MCF 10A (cell line): ENCODE data around the gene CAP1. TPM values are rescaled to one million over a fixed set of nuclear protein-coding genes. Genes with fewer than 3 reads are reported as not detected.

Experiments used
- BruUV-seq: library from RNA; stranded (reverse); fragments of 400-500 nt; replicated peaks from 2 replicates; lab custom pipeline; 2021; lab: Mats Ljungman, UMichigan
- CTCF ChIA-PET: fragments of 300-600 bp; sonication (Branson Sonifier 250); formaldehyde crosslinking; extraction: SDS; loops from one replicate; lab custom pipeline; 2021; ENCODE audit warnings: antibody characterized with exemption, inconsistent platforms; lab: Yijun Ruan, JAX
- POLR2A ChIA-PET: fragments of 300-600, 350-650 bp; sonication (Branson Sonifier 250); formaldehyde crosslinking; extraction: SDS; loops from one replicate; lab custom pipeline; 2020; ENCODE audit warnings: antibody characterized with exemption, inconsistent platforms; lab: Yijun Ruan, JAX
- DNase-seq: peaks from one replicate; pipeline ENCODE4 v3.0.0-alpha.2; 2018; ENCODE audit not compliant: unreplicated experiment
- H3K27ac Mint-ChIP-seq: one replicate; pipeline ENCODE4 v1.8.0; 2022; ENCODE audit warnings: mild to moderate bottlenecking, low read depth, mixed read lengths; ENCODE audit not compliant: unreplicated experiment
- H3K27me3 Mint-ChIP-seq: one replicate; pipeline ENCODE4 v1.8.0; 2022; ENCODE audit warnings: mixed read lengths; ENCODE audit not compliant: insufficient read depth, unreplicated experiment
- H3K36me3 Mint-ChIP-seq: one replicate; pipeline ENCODE4 v1.8.0; 2022; ENCODE audit warnings: mild to moderate bottlenecking, moderate library complexity, mixed read lengths; ENCODE audit not compliant: insufficient read depth, unreplicated experiment
- H3K4me1 Mint-ChIP-seq: one replicate; pipeline ENCODE4 v1.8.0; 2022; ENCODE audit warnings: mixed read lengths; ENCODE audit not compliant: insufficient read depth, unreplicated experiment
- H3K4me3 Mint-ChIP-seq: one replicate; pipeline ENCODE4 v1.8.0; 2022; ENCODE audit warnings: mild to moderate bottlenecking, moderate library complexity, mixed read lengths; ENCODE audit not compliant: unreplicated experiment
- H3K9me3 Mint-ChIP-seq: one replicate; pipeline ENCODE4 v1.8.0; 2022; ENCODE audit warnings: mixed read lengths; ENCODE audit not compliant: unreplicated experiment
- intact Hi-C: fragments of 100-400 bp; cut with micrococcal nuclease; formaldehyde crosslinking; loops from 2 replicates; pipeline ENCODE4 v1.14.1; 2022
- total RNA-seq: library from RNA; stranded (reverse); gene quantifications from 2 replicates; pipeline ENCODE4 v1.2.3, GENCODE V29; 2022
- TF ChIP-seq, protein P1 (sequence below): fragments of 200-600 bp; IDR thresholded peaks from one replicate; pipeline ENCODE4 v1.8.0; 2022; ENCODE audit warnings: antibody characterized with exemption, mild to moderate bottlenecking; ENCODE audit not compliant: unreplicated experiment

Gene CAP1
- total RNA-seq, 1 experiment from 2014 or later = 297 TPM

DNA sequence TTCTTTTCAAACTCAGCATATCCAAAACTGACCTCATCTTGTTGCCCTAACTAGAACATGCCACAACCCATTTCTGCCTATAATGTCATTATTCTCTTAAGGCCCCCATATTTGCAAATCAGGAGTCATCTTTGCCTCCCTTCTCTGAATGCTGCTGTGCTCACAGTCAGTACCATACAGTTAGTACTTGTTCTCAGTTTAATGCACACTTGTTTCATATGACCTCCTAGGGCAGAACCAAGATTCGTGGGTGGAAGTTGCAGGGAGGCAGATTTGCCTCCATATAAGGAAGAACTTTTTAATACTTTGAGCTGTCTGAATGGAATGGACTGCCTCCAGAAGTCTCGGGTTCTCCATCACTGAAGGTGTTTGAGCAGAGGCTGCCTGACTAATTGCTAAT lies 9.2 kb downstream of the CAP1 start:
- intact Hi-C loops = no loop called here
- no peak for DNase-seq

DNA sequence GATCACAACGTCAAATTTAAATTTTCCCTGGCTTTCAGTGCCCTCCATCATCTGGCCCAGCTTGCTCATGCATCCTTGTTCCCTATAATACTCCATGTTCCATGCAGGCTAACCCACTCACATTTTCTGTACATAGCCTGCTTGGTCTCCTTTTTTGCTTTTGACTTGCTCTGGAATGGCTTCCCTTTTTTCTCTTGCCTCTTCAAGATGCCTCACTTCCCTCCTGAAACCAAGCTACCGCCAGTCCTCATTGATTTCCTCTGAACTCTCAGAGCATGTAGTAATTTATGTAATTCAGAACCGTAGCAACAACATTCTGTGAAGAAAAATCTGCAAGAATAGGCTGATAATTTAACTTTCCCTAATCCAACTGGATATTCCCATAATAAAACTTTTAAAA lies 10.3 kb downstream of the CAP1 start:
- DNase-seq = no peak
- Mint-ChIP-seq H3K4me1 (peaks cover 18% of the 10 kb centered on the region), H3K36me3 (peaks cover 25% of the 10 kb centered on the region), H3K27ac (no peak overlapping the region), H3K9me3 (no peaks in the 10 kb centered on the region), H3K4me3 (no peak overlapping the region), H3K27me3 (no peaks in the 10 kb centered on the region)
- ChIA-PET CTCF (interaction anchor here (0.7 to 0.9 kb wide), 2 partner anchors 10 to 143 kb away, joined by 3 read pairs; no protein-coding TSS in a partner anchor), POLR2A (interaction anchor here (2.0 kb wide), 1 partner anchor 10 kb away, joined by 11 read pairs; the partner anchor contains the start of gene CAP1)
- no TSS peak for BruUV-seq
- TF ChIP-seq, protein P1, sequence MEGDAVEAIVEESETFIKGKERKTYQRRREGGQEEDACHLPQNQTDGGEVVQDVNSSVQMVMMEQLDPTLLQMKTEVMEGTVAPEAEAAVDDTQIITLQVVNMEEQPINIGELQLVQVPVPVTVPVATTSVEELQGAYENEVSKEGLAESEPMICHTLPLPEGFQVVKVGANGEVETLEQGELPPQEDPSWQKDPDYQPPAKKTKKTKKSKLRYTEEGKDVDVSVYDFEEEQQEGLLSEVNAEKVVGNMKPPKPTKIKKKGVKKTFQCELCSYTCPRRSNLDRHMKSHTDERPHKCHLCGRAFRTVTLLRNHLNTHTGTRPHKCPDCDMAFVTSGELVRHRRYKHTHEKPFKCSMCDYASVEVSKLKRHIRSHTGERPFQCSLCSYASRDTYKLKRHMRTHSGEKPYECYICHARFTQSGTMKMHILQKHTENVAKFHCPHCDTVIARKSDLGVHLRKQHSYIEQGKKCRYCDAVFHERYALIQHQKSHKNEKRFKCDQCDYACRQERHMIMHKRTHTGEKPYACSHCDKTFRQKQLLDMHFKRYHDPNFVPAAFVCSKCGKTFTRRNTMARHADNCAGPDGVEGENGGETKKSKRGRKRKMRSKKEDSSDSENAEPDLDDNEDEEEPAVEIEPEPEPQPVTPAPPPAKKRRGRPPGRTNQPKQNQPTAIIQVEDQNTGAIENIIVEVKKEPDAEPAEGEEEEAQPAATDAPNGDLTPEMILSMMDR = no peak
- intact Hi-C loops = no loop called here

More for the DNA sequence above, 9.2 kb downstream of the CAP1 start:
- Mint-ChIP-seq H3K4me1 (peaks cover 14% of the 10 kb centered on the region), H3K36me3 (peaks cover 30% of the 10 kb centered on the region), H3K27me3 (no peaks in the 10 kb centered on the region), H3K4me3 (no peak overlapping the region), H3K27ac (peak overlapping the region; percentile 49), H3K9me3 (no peaks in the 10 kb centered on the region)
- TF ChIP-seq, protein P1 = no peak
- ChIA-PET POLR2A (interaction anchor here (0.7 to 2.0 kb wide), 2 partner anchors 9 to 355 kb away, joined by 3 to 11 read pairs; partner anchors contain the start of gene CAP1), CTCF (interaction anchor here (0.7 to 1.0 kb wide), 2 partner anchors 12 to 168 kb away, joined by 3 read pairs; no protein-coding TSS in a partner anchor)
- BruUV-seq = no TSS peak

DNA sequence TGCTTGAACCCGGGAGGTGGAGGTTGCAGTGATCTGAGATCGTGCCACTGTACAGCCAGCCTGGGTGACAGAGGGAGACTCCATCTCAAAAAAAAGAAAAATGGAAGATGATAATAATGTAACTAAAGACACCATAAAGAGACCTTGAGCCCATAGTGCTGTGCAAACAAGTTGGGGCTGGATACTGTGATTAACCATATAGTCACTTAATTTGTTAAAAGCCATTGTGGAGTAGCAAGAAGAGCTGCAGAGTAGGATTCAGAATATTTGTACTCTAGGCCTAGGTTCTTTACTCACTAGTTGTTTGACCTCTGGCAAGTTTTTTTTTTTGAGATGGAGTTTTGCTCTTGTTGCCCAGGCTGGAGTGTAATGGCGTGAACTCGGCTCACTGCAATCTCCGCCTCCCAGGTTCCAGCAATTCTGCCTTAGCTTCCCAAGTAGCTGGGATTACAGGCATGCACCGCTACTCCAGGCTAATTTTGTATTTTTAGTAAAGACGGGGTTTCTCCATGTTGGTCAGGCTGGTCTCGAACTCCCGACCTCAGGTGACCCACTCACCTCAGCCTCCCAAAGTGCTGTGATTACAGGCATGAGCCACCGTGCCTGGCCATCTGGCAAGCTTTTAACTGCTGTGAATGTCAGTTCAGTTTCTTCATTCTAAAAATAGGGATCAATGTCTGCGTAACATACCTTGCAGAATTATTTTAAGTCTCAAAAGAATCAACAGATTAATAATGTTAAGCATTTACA lies 12.8 kb downstream of the CAP1 start:
- TF ChIP-seq, protein P1 = no peak
- no peak overlapping the region for H3K27ac Mint-ChIP-seq

More for the DNA sequence above, 12.8 kb downstream of the CAP1 start:
- CTCF ChIA-PET = interaction anchor here (0.6 to 1.0 kb wide), 2 partner anchors 39 to 285 kb away, joined by 3 read pairs; no protein-coding TSS in a partner anchor
- H3K9me3 Mint-ChIP-seq = no peaks in the 10 kb centered on the region
- no TSS peak for BruUV-seq
- POLR2A ChIA-PET = no interaction called here
- no peak overlapping the region for H3K4me3 Mint-ChIP-seq
- peaks cover 36% of the 10 kb centered on the region for H3K36me3 Mint-ChIP-seq
- intact Hi-C loops = no loop called here
- H3K4me1 Mint-ChIP-seq = peaks cover 36% of the 10 kb centered on the region
- H3K27me3 Mint-ChIP-seq = no peaks in the 10 kb centered on the region
- DNase-seq = no peak
